HG03095 (cell line): Measurements from ENCODE around the gene CEP76.

Experiments used
- ATAC-seq: cut with Tn5 transposase; IDR thresholded peaks from one replicate; pipeline ENCODE4 v1.9.1; 2021; ENCODE audit warnings: moderate library complexity; ENCODE audit not compliant: unreplicated experiment

The CEP76 gene, protein sequence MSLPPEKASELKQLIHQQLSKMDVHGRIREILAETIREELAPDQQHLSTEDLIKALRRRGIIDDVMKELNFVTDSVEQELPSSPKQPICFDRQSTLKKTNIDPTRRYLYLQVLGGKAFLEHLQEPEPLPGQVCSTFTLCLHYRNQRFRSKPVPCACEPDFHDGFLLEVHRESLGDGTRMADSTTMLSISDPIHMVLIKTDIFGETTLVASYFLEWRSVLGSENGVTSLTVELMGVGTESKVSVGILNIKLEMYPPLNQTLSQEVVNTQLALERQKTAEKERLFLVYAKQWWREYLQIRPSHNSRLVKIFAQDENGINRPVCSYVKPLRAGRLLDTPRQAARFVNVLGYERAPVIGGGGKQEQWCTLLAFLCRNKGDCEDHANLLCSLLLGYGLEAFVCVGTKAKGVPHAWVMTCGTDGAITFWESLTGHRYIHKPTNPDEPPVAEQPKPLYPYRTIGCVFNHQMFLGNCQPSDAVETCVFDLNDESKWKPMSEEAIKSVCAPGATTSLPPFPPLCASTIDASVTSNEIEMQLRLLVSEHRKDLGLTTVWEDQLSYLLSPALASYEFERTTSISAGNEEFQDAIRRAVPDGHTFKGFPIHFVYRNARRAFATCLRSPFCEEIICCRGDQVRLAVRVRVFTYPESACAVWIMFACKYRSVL

DNA sequence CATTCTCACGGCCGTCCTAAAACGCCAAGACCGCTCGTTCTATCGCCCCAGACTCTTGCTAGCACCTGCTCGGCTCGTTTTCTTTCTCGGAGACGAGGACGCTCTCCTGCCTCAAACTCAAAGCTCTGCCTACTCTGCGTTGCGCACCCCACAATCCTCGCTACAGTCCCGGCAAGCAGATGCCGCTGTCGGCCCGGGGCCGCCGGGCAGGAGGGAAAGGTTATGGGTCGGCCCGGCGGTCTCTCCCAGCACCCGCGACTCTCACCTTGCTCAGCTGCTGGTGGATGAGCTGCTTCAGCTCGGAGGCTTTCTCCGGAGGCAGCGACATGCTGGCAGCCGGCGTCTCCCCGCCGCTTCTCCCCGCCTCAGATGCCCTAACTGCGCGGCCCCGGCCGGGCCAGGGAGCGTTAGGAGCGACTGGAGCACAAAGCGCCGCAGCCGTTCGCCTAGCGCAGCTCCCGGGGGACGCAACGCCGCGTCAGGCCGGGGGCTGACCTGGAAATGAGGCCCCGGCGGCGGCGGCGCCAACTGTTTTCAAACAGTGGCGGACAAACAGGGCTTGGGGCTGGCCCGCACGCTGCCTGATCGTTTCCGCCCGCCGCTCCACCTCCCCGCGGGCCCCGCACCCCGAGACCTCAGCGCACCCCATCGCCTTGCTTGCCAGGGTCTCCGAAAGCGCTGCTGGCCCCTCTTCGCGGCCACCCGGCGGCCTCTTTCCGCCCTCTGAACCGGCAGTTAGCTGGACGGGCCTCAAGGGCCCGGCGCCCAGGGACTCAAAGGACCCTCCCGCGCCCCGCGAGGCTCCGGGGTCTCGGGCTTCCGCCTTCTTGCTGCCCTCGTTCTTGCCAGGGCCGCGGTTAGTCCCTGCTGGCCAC is at the start of gene CEP76, which contains the start of gene PSMG2:
CEP76 (minus strand) TSS at position 503 of the 875 bp plus-strand sequence; CDS start at position 328, 175 bp downstream.
PSMG2 (plus strand) TSS at position 822 of the 875 bp plus-strand sequence. CDS start 66 bp downstream, outside the sequence.
- ATAC-seq, result peak; percentile 67

DNA sequence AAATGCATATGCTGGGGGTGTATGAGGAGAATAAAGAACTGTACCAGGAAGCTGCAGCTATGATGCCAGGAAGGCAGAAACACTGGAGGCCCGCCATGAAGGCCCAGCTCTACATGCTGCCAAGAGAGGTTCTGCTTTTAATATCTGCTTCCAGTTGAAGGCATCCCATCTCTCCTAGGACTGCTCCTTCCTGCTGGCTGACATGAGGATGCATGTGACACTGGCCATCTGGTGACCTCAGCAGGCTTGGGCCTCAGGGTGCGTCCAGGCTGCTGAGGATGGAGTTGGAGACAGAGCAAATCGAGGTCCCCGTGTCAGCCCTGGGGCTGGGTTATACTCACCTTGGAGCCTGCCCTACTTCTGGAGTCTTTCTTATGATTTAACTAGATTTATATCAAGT is 49.4 kb upstream of the CEP76 start:
- ATAC-seq, result no peak

DNA sequence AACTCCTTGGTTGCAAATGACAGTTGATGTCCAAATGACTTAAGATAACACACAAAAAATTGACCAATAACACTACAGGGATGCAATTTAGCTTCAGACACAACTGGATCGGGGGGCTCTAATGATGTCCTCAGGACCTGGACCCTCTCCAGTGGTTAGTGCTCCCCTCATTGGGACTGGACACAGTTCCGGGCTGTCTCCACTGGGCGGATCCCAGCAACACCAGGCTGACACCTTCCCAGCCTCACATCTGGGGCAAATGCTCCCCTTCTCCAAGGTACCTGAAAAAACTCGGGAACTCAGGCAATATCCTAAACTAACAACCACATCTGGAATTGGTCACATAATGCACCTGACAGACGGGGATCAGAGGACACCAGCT is 49.0 kb upstream of the CEP76 start:
- ATAC-seq, result no peak

DNA sequence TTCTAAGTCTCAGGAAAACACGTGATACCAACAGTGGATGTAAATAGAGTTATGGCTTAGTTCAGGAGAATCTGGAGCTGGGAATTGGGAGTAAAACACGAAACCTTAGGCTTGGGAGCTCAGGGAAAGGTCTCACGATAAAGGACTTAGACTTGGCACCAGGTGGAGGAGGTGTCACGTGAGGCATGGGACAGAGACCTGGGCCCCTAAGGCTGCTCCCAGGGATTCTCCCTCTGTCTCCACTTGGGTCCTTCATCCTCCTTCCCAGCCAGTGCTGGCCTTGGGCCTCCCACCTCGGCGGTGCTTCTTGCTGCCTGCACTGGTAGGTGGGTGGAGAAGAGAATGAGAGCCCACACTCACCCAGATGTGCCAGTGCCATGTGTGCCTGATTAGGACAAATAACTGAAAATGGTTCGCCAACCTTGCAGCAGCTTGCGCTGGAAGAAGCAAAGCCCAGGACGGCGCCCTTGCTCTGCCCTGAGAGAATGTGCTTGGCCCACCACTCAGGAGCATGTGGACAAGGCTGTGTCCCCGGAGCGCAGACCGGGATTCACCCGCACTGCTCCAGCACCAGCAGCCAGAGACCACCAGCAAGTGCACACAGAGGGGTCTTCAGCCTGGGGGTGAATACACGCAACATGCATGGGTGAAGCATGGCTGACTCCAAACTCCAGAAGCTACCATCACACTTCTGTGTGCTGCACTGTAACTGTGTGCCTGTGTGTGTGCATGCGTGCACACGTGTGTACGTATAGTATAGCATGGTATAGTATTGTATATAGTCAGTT is 48.4 kb upstream of the CEP76 start:
- ATAC-seq, result no peak

DNA sequence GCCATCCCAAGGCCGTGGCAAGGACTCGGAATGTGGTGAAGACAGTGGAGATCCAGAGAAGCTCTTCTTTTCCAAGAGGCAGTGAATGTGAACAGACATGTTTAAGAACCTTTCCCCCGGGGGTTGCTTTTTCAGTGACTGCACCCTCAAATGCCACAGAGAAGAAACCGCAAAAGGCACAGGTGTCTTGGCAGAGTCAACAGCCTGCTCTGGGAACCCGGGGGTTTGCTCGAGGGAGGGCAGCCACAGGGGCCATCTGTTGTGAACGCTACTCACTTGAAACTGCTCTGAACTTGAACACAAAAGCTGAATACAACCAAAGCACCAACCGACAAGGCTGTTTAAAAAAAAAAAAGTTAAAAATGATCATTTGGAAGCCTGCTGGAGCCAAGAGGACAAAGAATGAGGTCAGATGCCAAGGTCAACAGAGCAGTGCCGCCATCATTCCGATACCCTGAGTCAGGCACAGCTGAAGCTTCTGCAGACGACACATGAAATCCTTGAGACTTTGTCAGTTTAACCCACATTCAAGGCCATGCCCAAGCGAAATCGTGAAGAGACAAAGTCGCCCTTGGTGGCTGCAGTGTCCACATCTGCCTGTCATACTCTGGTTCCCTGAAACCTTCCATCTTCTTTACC is 47.7 kb upstream of the CEP76 start:
- ATAC-seq, result no peak

DNA sequence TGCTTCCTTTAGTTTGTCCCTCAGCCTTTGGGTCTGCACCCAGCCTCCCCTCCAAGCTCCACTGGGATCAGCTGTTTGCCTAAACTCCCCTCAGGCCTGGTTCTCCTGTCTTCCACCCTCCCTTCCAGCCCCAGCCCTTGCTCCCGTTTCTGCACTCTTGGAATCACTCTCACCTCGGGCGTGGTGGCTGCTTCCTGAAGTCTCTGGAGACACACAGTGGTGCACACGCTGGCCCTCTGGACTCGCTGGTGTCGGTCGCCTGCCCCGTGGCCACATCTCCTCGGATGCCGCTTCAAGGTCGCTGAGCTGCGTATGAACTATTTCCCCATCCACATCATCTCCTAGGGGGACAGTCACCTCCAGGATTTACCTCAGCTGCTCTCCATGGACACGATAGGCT is 46.6 kb upstream of the CEP76 start:
- ATAC-seq, result no peak

DNA sequence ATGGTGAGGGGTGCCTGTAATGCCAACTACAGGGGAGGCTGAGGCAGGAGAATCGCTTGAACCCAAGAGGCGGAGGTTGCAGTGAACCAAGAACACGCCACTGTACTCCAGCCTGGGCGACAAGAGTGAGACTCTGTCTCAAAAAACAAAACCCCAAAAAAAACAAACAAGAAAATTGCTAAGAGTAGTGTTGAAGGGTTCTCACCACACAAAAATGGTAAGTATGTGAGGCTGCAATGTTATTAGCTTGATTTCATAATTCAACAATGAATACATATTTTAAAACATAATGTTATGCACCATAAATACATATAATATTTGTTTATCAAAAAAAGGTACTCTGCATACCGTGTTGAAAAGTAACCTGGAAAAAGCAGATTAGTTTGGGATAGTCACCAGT is 46.1 kb upstream of the CEP76 start:
- no peak for ATAC-seq

DNA sequence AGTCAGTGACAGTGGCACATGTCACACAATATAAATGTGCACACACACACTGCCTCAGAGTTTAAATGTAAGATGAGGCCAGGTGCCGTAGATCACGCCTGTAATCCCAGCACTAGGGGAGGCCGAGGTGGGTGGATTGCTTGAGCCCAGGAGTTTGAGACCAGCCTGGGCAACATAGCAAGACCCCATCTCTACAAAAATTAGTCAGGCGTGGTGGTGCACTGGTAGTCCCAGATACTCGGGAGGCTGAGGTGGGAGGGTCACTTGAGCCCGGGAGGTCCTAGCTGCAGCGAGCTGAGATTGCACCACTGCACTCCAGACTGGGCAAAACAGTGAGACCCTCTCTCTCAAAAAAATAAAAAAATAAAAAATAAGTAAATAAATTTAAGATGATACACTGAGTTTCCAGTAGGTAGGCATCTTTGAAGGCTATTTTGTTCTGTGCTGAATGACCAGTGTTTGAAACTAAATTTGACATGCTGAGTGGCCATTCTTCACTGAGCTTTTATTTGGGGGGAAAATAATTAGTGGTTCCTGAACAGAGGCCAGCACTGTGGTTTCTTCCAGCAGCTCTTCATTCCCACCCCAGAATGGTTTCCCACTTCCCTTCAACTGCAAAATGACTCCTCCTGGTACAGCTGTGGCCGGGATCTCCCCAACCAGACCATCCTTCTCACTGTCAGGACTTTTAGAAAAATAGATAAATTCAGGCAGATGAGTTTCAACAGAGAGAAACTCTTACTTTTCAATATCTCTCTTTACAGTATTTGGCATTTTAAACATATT is 45.2 kb upstream of the CEP76 start:
- ATAC-seq, result no peak

DNA sequence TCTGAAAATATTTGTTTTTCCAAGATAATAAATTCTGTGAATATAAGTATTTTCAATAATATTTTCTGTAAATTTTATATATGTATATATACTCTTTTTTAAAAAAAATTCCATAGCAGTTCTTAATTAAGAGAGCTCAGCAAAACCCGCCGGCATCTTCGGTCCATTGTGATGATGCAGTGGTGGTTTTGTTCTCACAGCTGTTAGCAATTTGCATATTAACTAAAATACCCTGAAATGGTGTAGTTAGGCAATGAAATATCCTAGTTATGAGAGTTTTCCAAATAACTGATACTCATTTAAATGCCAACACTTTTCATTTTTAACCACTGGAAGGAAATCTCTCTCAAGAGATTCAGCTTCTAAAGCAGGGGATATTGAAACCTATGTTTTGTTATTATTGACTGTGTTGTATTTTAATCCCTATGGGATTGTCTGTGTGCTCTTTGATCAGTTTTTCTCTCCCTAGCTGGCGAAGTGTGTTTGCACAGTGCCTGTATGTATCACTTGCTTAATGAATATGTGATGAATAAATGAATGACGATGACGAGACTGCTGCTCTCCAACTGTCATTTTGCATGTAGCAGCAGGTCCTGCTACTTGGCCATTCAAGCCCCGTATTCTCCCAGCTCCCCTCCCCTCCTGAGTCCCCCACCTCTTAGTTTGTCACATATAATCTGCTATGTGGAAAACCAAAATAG is 42.7 kb upstream of the CEP76 start:
- no peak for ATAC-seq

DNA sequence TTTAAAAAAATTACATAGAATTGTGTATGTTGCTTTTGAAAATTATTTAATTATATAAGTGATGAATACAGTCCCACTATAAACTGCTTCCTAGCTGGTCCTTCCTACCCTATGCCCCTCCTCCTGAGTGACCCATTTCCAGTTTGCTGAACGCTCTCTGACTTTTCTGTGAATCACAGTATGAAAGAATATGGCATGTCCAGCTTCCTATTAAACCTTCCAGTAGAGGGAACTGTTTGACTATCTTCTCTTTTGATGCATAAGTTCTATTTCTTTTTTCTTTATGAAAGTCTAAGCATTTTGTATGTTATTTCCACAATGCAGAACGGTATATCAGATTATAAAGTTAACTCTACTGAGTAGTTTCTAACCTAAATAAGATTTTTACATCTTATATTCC is 41.6 kb upstream of the CEP76 start:
- ATAC-seq, result no peak

DNA sequence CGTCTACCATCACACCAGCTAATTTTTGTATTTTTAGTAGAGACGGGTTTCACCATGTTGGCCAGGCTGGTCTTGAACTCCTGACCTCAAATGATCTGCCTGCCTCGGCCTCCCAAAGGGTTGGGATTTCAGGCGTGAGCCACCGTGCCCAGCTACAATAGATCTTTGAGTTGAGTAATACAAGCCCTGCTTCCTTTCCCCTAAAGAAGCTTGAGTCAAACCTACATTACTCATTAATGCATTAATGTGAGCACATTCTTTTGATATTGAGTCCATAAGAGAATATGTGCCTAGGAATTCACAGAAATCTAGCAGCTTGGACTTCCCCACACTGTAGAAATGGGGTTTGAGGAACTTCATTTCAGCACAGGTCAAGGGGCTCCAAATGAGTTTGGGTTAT is 39.9 kb upstream of the CEP76 start:
- ATAC-seq, result no peak

DNA sequence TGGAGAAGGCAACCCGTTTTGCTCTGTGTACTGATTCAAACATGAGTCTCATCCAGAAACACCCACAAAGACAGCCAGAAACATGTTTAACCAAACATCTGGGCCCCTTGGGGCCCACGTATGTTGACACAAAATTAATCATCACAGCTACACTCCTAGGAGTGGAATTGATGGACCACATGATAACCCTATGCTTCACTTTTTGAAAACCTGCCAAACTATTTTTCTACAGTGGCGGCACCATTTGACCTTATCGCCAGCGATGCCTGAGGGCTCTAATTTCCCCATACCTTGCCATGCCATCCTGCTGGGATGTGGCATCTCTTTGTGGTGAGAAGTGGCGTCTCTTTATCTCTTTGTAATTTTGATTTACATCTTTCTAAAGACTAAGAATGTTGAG is 38.8 kb upstream of the CEP76 start:
- ATAC-seq, result no peak

DNA sequence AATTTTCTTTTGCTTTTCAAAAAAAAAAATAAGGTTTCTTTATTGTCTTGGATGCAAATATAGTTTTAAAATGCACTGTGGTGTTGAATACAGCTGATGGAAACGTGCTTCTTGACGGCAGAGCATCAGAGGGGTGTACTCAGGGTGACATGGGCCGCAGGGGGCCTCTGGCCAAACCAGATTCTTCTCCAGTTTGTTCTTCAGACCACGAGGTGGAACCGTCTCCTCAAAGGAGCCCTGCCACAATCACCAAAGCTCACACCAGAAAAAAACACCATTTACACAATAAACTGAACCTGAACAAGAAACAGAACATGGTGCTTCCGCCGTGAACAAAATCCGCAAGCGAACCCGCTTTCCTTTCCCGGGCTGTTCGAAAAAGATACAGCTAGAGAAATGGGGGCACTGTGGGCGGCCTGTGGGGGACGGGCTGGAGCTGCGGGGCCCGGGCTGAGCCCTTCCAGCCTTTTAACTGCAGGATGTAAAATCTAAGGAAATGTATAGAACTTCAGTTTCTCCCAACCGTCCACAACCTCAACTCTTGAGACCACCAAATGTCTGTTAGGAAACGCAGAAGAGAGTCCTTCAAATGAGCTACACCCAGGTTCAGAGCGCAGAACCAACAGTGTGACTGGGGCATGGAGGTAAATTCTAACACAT is 34.9 kb upstream of the CEP76 start:
- no peak for ATAC-seq

DNA sequence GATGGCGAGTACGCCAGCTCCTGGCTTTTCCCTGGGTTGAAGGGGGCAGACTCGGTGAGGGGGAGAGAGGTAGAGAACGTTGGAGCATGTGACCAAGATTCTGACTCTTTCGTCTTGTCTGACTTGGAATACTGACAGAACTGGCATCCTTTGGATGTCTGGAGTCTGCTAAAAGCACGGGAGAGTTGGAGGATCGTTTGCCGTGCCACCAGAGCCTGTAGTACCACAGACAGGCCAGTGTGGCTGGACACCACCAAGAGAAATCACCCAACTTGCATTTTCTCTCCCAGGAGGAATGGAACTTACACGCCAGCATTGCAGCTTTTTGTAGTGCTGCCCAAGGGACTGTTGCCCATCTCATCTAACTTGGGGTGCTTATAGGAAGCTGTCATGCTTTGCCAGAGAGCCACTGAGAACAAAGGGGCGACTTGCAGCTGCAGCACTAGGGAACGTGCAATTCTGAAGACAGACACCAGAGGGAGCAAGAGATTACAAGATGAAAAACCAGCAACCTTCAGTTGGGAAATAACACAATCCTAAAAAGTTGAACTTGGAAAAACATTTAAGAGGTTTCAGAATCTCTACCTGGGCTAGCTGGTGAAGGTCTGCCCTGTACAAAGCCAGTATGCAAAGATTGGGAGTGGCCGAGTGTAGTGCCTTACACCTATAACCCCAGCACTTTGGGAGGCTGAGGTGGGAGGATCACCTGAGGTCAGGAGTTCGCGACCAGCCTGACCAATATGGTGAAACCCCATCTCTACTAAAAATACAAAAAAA is 24.4 kb upstream of the CEP76 start:
- ATAC-seq, result no peak

DNA sequence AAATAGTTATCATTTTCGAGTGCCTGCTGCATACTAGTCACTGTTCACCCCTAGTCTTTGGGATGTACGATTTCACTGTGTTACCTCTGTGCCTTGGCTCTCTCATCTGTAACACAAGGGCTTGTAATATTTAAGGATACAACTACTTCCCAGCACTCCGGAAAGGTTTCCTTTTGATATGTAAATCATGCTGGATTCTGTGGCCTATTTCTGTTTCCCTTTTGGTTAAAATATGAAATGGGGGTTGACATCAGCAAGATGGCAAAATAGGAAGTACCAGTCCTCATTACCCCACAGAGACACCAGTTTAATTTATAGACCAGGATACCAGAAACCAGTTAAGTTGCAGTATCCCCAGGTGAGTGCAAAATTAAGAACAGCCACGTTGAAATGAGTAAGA is 23.8 kb upstream of the CEP76 start:
- no peak for ATAC-seq

DNA sequence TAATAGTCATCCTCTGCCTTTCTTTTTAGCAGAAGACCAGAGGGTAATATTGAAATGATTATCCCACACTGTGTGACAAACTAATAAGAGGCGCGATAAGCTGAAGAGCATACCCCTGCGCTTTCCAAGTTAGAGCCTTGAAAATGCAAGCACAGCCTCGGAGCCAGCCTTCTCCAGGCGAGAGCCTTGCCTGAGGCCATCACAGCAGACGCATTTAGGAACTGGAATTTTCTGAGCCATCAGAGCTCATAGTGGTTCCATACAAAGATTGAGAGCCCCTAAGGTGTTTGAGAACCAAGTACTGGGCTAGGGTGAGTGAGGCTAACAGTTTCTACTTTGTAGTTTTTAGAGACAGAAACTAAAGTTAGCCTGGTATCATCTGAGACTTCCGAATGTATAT is 20.2 kb upstream of the CEP76 start:
- ATAC-seq, result no peak

DNA sequence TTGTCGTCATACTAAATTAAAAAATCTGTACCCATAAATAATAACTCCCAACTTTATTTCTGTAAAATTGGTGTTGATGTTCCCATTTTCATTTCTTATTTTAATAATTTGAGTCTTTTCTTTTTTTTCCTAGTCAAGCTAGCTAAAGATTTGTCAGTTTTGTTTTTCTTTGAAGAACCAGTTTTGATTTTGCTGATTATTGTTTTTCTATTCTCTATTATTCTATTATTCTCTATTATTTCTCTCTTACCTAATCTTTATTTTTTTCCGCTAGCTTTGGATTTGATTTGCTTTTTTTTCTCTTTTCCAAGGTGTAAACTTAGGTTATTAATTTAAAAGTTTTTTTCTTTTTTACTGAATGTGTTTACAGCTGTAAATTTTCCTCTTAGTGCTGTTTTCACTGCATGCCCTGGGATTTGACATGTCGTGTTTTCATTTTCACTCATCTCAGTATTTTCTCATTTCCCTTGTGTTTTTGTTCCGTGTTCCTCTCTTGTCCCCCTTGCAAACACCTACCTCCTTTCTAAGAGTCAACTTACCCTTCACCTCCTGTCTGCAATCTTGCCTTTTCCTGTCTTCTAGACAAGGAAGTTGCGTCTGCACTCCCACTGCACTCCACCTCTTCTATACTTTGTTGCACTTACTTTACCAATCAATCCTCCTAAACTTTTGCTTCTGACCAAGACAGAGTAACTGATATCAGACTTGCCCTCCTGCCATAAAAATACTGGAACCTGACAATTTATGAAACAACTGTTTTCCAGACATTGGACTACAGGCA is 19.2 kb upstream of the CEP76 start:
- ATAC-seq, result no peak
